ENCODE data around the gene SCAMP5.

DNA sequence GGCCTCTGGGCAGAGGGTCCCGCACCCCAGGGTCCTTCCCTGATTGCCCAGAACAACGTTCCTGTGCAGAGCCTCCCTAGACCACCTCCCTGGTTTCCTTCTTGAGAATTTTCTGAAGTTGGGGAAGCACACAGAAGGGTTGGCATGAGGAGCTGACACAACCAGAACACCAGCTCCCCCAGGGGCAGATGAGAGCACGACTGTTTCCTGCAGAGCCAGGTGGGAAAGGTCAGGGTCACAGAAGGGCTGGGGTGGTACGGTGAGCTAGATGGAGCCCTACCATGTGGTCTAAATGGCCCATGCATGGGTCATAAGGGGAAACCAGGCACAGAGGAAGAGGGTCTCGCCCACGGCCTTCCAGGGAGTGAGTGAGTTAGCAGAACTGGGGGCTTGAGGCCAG lies 38.4 kb downstream of the SCAMP5 start:
- TF ChIP-seq, protein P1, sequence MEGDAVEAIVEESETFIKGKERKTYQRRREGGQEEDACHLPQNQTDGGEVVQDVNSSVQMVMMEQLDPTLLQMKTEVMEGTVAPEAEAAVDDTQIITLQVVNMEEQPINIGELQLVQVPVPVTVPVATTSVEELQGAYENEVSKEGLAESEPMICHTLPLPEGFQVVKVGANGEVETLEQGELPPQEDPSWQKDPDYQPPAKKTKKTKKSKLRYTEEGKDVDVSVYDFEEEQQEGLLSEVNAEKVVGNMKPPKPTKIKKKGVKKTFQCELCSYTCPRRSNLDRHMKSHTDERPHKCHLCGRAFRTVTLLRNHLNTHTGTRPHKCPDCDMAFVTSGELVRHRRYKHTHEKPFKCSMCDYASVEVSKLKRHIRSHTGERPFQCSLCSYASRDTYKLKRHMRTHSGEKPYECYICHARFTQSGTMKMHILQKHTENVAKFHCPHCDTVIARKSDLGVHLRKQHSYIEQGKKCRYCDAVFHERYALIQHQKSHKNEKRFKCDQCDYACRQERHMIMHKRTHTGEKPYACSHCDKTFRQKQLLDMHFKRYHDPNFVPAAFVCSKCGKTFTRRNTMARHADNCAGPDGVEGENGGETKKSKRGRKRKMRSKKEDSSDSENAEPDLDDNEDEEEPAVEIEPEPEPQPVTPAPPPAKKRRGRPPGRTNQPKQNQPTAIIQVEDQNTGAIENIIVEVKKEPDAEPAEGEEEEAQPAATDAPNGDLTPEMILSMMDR (optimal IDR thresholded peaks at IDR 0.05 in 1 of 3, IDR thresholded peaks at IDR 0.05 in 1 of 3, conservative IDR thresholded peaks at IDR 0.05 in 1 of 3; ENCODE audit: extremely low read depth in 1 of 3, insufficient read depth in 2 of 3, low read length in 3 of 3) = no peak
- no peak for TF ChIP-seq EZH2 (IDR thresholded peaks at IDR 0.05; ENCODE audit: low read length)

Measured in keratinocyte (primary cell).